Endodermal cell (in vitro differentiated cells): ENCODE data around the gene FXYD1. TPM values are rescaled to one million over a fixed set of nuclear protein-coding genes. Genes with fewer than 3 reads are reported as not detected.

Source experiments
- DNase-seq: peaks from one replicate; pipeline ENCODE4 v3.0.0-alpha.2; 2017
- H3K27ac ChIP-seq: 2 replicates; pipeline ENCODE4 v1.5.1; 2013; ENCODE audit warnings: mild to moderate bottlenecking, low read depth, low read length, moderate library complexity
- H3K27me3 ChIP-seq: 2 replicates; pipeline ENCODE4 v1.6.1; 2013; ENCODE audit warnings: mild to moderate bottlenecking, low read length, moderate library complexity; ENCODE audit not compliant: insufficient read depth, control insufficient read depth, poor library complexity, severe bottlenecking
- H3K36me3 ChIP-seq: 2 replicates; pipeline ENCODE4 v1.7.0; 2013; ENCODE audit warnings: mild to moderate bottlenecking, low read length, moderate library complexity; ENCODE audit not compliant: control insufficient read depth, insufficient read depth
- H3K4me1 ChIP-seq: one replicate; pipeline ENCODE4 v1.7.0; 2013; ENCODE audit warnings: low read length; ENCODE audit not compliant: control insufficient read depth, insufficient read depth
- H3K4me3 ChIP-seq: 2 replicates; pipeline ENCODE4 v1.5.1; 2013; ENCODE audit warnings: mild to moderate bottlenecking, low read length, moderate library complexity
- H3K9ac ChIP-seq: 2 replicates; pipeline ENCODE4 v1.6.1; 2013; ENCODE audit warnings: mild to moderate bottlenecking, low read length, moderate library complexity; ENCODE audit not compliant: poor library complexity, severe bottlenecking; ENCODE audit errors: extremely low read depth
- H3K9me3 ChIP-seq: 2 replicates; pipeline ENCODE4 v1.6.1; 2013; ENCODE audit warnings: mild to moderate bottlenecking, low read length, moderate library complexity; ENCODE audit not compliant: control insufficient read depth
- H3K27ac Mint-ChIP-seq: 2 replicates; pipeline ENCODE4 v1.8.0; 2020; ENCODE audit warnings: mixed read lengths
- H3K27me3 Mint-ChIP-seq: 2 replicates; pipeline ENCODE4 v1.8.0; 2021; ENCODE audit warnings: mild to moderate bottlenecking, mixed read lengths; ENCODE audit not compliant: insufficient read depth
- H3K36me3 Mint-ChIP-seq: 2 replicates; pipeline ENCODE4 v1.8.0; 2020; ENCODE audit warnings: low read depth, mixed read lengths
- H3K4me1 Mint-ChIP-seq: 2 replicates; pipeline ENCODE4 v1.8.0; 2020; ENCODE audit warnings: mixed read lengths
- H3K4me3 Mint-ChIP-seq: 2 replicates; pipeline ENCODE4 v1.8.0; 2020; ENCODE audit warnings: mild to moderate bottlenecking, moderate library complexity, mixed read lengths
- H3K9me3 Mint-ChIP-seq: 2 replicates; pipeline ENCODE4 v1.8.0; 2020; ENCODE audit warnings: mild to moderate bottlenecking, mixed read lengths
- WGBS, 2 experiments: methylation state at CpG; one replicate each; pipeline versions ENCODE4 v1.1.5 to v1.1.7; 2013; ENCODE audit warnings: missing lambda C conversion rate in 2 of 2, mixed read lengths in 1 of 2; ENCODE audit not compliant: insufficient coverage in 1 of 2, insufficient read length in 1 of 2; 5-methylcytosine and 5-hydroxymethylcytosine counted together
- total RNA-seq, 2 donors: library from RNA; stranded (reverse); fragmentation: NEBNext Ultra II Directional in 1 of 2; extraction: Animal tissue kit (Norgen Biotek cat#: 25700) in 1 of 2; gene quantifications; 2 replicates in 1 of 2; 3 replicates in 1 of 2; pipeline ENCODE4 v1.2.1, GENCODE V29; 2021
- TF ChIP-seq, protein P1 (sequence below): fragments of 200-600 bp; sonication (generic); conservative IDR thresholded peaks from 2 replicates; pipeline ENCODE4 v1.5.0; 2021; ENCODE audit warnings: antibody characterized with exemption, mild to moderate bottlenecking

Gene FXYD1
- total RNA-seq, 2 donors from 2014 or later = 0.75 TPM; not detected in 1

DNA sequence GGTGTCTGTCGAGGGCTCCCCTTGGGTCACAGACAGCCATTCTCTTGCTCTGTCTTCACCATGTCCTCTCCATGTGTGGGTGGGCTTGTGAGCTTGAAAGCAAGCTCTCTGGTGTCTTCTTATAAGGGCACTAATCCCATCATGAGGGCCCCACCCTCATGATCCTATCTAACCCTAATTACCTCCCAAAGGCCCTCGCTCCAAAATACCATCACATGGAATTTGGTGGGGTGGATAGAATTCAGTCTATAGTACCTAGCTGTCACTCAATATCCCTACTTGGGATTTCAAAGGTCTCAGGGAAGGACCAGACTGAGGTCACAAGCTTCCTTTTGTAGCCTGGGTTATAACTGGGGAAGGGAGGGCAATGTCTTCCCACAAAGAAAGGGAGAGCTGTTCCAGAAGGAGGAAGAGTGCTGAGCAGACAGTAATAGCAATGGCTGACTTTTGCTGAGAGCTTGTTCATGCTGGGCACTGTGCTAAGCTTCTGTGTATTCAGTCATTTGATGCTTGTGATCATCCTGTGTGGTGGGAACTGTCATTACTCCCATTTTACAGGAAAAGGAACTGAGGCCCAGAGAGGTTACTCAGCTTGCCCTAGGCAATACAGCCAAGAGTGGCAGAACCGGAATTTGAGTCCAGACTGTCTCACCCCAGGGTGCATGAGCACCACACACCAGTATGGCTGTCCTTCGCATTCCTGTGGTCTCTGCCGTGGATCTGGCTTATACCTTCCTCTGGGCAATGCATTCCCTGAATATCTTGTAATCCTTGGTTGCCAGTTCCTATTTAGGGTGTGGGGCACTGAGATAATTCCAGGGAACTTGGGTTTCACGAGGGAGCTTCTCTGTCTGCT is 24.1 kb downstream of the FXYD1 start:
- Mint-ChIP-seq H3K9me3 (peaks cover 23% of the 10 kb centered on the region), H3K36me3 (peaks cover 63% of the 10 kb centered on the region), H3K27me3 (no peaks in the 10 kb centered on the region), H3K4me3 (no peak overlapping the region), H3K27ac (no peak overlapping the region), H3K4me1 (no peaks in the 10 kb centered on the region)
- H3K9me3 ChIP-seq = peaks cover 27% of the 10 kb centered on the region
- H3K27me3 ChIP-seq = no peaks in the 10 kb centered on the region
- no peaks in the 10 kb centered on the region for H3K36me3 ChIP-seq
- no peak overlapping the region for H3K4me3 ChIP-seq
- TF ChIP-seq, protein P1, sequence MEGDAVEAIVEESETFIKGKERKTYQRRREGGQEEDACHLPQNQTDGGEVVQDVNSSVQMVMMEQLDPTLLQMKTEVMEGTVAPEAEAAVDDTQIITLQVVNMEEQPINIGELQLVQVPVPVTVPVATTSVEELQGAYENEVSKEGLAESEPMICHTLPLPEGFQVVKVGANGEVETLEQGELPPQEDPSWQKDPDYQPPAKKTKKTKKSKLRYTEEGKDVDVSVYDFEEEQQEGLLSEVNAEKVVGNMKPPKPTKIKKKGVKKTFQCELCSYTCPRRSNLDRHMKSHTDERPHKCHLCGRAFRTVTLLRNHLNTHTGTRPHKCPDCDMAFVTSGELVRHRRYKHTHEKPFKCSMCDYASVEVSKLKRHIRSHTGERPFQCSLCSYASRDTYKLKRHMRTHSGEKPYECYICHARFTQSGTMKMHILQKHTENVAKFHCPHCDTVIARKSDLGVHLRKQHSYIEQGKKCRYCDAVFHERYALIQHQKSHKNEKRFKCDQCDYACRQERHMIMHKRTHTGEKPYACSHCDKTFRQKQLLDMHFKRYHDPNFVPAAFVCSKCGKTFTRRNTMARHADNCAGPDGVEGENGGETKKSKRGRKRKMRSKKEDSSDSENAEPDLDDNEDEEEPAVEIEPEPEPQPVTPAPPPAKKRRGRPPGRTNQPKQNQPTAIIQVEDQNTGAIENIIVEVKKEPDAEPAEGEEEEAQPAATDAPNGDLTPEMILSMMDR = no peak
- no peak overlapping the region for H3K9ac ChIP-seq
- no peak overlapping the region for H3K27ac ChIP-seq
- H3K4me1 ChIP-seq = no peaks in the 10 kb centered on the region
- no peak for DNase-seq
- WGBS, 2 experiments = 85 to 90% methylated on average over 4 to 5 of the region's 6 CpGs

DNA sequence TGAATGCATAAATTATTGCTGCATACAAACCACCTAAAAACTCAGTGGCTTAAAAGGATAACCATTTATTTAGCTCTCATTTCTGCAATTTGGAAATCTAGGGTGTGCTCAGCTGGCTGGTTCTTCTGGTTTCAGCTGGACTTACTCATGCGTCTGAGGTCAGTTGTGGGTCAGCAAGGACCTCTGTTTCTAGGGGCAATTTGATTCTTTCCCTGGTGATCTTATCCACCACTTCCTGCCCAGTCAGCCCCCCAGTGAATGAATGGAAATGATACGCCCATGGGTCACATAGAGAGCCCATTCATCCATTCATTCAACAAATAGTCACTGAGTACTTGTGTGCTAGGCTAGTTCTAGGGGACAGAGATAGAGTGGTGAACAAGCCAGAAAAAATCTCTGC is 25.8 kb downstream of the FXYD1 start:
- 98 to 100% methylated on average over 1 to 2 of the region's 2 CpGs for WGBS, 2 experiments
- Histone ChIP-seq H3K27ac (no peak overlapping the region), H3K4me1 (no peaks in the 10 kb centered on the region), H3K27me3 (no peaks in the 10 kb centered on the region), H3K36me3 (no peaks in the 10 kb centered on the region), H3K9ac (no peak overlapping the region), H3K4me3 (no peak overlapping the region), H3K9me3 (peaks cover 27% of the 10 kb centered on the region)
- peaks cover 23% of the 10 kb centered on the region for H3K9me3 Mint-ChIP-seq
- DNase-seq = no peak
- no peak overlapping the region for H3K27ac Mint-ChIP-seq
- H3K27me3 Mint-ChIP-seq = no peaks in the 10 kb centered on the region
- H3K4me3 Mint-ChIP-seq = no peak overlapping the region
- H3K36me3 Mint-ChIP-seq = peaks cover 55% of the 10 kb centered on the region
- TF ChIP-seq, protein P1 = no peak
- H3K4me1 Mint-ChIP-seq = no peaks in the 10 kb centered on the region

DNA sequence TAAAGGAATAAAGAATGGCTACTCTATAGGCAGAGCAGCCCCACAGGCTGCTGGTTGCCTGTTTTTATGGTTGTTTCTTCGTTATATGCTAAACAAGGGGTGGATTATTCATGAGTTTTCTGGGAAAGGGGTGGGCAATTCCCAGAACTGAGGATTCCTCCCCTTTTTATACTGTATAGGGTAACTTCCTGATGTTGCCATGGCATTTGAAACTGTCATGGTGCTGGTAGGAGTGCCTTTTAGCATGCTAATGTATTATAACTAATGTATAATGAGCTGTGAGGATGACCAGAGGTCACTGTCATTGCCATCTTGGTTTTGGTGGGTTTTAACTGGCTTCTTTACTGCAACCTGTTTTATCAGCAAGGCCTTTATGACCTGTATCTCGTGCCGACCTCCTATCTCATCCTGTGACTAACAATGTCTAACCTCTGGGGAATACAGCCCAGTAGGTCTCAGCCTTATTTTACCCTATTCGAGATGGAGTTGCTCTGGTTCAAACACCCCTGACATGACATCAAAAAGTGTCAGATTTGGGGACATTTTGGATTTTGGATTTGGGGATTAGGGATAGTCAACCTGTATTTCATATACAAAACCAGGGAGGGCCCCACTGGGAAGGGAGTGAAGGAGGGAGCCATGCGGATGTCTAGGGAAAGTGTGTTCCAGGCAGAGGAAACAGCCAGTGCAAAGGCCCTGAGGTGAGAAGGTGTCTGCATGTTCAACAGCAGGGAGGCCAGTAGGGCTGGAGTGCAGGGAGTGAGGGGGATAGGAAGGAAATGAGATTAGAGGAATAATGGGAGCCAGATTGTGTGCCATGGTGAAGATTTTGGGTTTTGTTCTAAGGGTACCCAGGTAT is 26.8 kb downstream of the FXYD1 start:
- no peak overlapping the region for H3K4me3 Mint-ChIP-seq
- WGBS, 2 experiments = 75 to 98% methylated on average over 4 to 5 of the region's 5 CpGs
- DNase-seq = no peak
- H3K36me3 Mint-ChIP-seq = peaks cover 53% of the 10 kb centered on the region
- H3K4me3 ChIP-seq = no peak overlapping the region
- H3K27me3 Mint-ChIP-seq = no peaks in the 10 kb centered on the region
- no peaks in the 10 kb centered on the region for H3K36me3 ChIP-seq
- no peak overlapping the region for H3K9ac ChIP-seq
- H3K27ac Mint-ChIP-seq = no peak overlapping the region
- H3K9me3 Mint-ChIP-seq = peaks cover 23% of the 10 kb centered on the region
- H3K27me3 ChIP-seq = no peaks in the 10 kb centered on the region
- H3K27ac ChIP-seq = no peak overlapping the region
- H3K4me1 ChIP-seq = no peaks in the 10 kb centered on the region
- peaks cover 27% of the 10 kb centered on the region for H3K9me3 ChIP-seq
- no peaks in the 10 kb centered on the region for H3K4me1 Mint-ChIP-seq
- TF ChIP-seq, protein P1 = no peak
